HTERT RPE-1 (cell line): ENCODE results near the gene PROCR.
"Not testable (repeated sequence)": the region's sequence is repeated elsewhere in the genome, so short reads cannot be mapped to it uniquely, and the experiment has no call there.

ENCODE experiments used
- in situ Hi-C: fragments of 300-500 bp; cut with MboI; formaldehyde crosslinking; loops from 4 replicates; pipeline ENCODE4 v1.14.3; 2020; ENCODE audit warnings: low sequenced_read_pairs

Gene PROCR

GRCh38 chr20:35192118-35192872 is 20.4 kb downstream of the PROCR start:
- in situ Hi-C loops: no loop called here

- in situ Hi-C loops: not testable (repeated sequence)
Observed at GRCh38 chr20:35193031-35193791, 21.3 kb downstream of the PROCR start.

GRCh38 chr20:35196313-35196712 is 24.4 kb downstream of the PROCR start:
- in situ Hi-C loops: no loop called here

- in situ Hi-C loops: no loop called here
Observed at GRCh38 chr20:35199740-35200139, 27.9 kb downstream of the PROCR start.

GRCh38 chr20:35200267-35200666 is 28.4 kb downstream of the PROCR start:
- in situ Hi-C loops: no loop called here

- in situ Hi-C loops: not testable (repeated sequence)
Observed at GRCh38 chr20:35201467-35201866, 29.6 kb downstream of the PROCR start.

GRCh38 chr20:35206802-35207201 is 34.9 kb downstream of the PROCR start:
- in situ Hi-C loops: no loop called here

GRCh38 chr20:35207950-35208611 is 36.2 kb downstream of the PROCR start:
- in situ Hi-C loops: no loop called here

GRCh38 chr20:35215066-35215956 is 43.4 kb downstream of the PROCR start:
- in situ Hi-C loops: no loop called here

GRCh38 chr20:35216541-35216940 is 44.7 kb downstream of the PROCR start:
- in situ Hi-C loops: no loop called here

- in situ Hi-C loops: no loop called here
Observed at GRCh38 chr20:35223941-35224340, 52.1 kb downstream of the PROCR start.

- in situ Hi-C loops: no loop called here
Observed at GRCh38 chr20:35224536-35224935, 52.7 kb downstream of the PROCR start.

GRCh38 chr20:35225319-35226125 is 53.6 kb downstream of the PROCR start:
- in situ Hi-C loops: no loop called here

GRCh38 chr20:35226126-35226883 is 54.4 kb downstream of the PROCR start, which contains the start of gene MMP24:
Gene MMP24, plus strand, starts transcription at chr20:35226690. Its CDS starts 49 bp downstream, at chr20:35226739.
- in situ Hi-C loops: no loop called here
